Uterine smooth muscle cell (primary cell): ENCODE data around the gene MRPL28. TPM values are rescaled to one million over a fixed set of nuclear protein-coding genes. Genes with fewer than 3 reads are reported as not detected.

Experiments
- total RNA-seq: library from RNA; depleted of rRNA; stranded (reverse); fragments of >200 nt; gene quantifications from 2 replicates; pipeline ENCODE4 v1.2.3, GENCODE V29; 2014

MRPL28 gene
- total RNA-seq = 72.0 and 101 TPM in 2 replicates

DNA sequence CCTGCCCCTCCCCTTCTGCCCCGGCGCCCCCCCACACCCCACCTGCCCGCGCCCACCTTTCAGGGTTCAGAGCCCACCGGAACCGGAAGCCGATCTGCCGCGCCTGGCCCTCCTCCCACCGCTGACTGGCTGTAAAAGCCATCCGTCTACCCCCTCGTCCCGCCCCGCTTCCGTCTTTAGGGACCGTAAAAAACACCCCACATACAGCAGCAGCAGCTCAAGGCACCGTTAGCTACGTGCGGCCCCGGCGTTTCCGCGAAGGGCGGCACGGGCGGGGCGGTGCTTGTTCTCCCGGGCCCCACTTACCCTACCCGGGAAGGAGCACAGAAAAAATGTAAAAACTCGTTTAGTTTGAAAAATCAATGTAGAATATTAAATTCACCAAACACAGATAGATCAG is at the start of gene MRPL28:
TSS of gene MRPL28 (minus strand) at position 96 of the 400 bp plus-strand sequence. CDS start 320 bp downstream, outside the sequence.

GRCh38 chr16:401468-402348 is 31.4 kb upstream of the MRPL28 start, which contains the start of gene DECR2:
Gene DECR2, plus strand, starts transcription at chr16:401885. Its CDS starts 79 bp downstream, at chr16:401964.

GRCh38 chr16:397135-397661 is 26.9 kb upstream of the MRPL28 start, which contains the start of gene NME4:
Gene NME4, plus strand, starts transcription at chr16:397199. Its CDS starts 24 bp downstream, at chr16:397223.

DNA sequence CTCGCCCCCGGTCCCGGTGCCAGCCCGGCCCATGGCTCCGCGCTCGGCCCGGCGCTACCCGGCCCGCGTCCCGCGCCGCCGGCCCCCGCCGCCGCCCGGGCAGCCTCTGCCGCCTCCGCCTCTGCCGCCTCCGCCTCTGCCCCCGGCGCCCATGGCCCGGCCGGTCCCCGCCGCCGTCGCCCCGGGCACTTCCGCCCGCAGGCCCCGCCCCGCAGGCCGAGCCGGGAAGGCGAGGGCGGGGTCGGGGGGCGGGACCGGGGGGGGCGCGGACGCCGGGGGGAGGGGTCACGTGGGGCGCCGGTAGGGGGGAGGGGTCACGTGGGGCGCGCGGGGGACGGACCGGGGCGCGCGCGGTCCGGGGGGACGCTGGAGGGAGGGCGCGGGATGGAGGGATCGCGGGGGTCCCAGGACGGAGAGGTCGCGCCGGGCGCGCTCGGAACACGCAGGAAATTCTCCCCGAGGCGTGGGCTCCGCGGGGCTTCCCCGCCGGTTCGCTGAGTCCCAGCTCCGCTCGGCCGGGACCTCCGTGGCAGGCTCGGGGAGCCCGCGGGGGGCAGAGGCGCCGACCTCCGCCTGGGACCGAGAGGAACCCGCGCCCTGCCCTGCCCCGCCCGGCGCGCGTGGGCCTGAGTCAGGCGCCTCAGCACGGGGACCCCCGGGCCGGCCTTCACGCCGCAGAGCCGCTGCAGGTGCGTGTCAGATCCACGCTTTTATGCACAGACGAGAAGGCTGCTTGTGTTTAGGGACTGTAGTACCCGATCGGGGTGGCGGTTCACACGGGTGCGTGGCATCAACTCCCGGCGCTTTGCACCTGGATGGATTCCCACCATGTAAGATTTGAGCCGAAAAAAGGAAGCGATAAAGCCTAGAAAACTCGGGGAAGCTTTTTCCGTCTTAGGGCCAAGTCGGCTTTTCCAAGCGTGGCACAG is 11.7 kb upstream of the MRPL28 start, which contains the start of gene PGAP6:
TSS of gene PGAP6 (minus strand) at position 190 of the 929 bp plus-strand sequence. CDS start at position 33, 157 bp downstream.

DNA sequence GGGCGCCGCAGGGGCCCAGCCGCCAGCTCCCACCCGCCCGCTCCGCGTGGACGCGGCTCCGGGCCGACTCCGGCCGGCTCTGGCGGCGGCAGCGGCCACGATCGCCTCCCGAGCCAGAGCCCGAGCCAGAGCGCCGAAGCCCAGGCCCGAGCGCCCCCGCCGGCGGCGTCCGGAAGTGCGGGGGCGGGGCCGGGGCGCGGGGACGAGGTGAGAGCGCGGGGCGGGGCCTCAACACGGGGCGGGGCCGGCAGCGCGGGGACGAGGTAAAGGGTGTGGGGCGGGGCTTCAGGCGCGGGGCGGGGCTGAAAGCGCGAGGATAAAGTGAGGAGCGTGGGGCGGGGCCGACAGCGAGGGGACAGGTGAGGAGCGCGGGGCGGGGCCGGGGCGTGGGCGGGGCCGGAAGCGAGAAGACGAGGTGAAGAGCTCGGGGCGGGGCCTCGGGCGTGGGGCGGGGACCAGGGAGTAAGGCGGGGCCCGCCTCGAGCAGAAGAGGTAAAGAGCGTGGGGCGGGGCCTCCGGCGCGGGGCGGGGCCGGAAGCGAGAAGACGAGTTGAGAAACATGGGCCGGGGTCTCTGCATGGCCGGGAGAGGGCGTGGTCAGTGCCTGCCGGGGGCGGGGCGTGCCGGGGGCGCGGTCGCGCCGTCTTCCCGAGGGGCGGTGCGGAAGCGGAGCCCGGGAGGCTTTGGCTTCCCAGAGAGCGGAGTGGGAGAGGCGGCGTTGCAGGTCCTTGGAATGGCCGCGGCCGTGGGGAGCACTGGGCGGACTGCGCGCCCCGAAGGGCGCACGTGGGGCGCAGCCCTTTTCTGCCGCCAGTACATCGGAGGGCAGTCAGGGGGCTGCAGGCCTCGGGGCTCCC is 17.6 kb downstream of the MRPL28 start, which contains the start of gene AXIN1:
TSS of gene AXIN1 (minus strand) at position 177 of the 857 bp plus-strand sequence. CDS start 5,698 bp downstream, outside the sequence.

Other genes starting within 250 kb of the MRPL28 start
- 9.2 and 13.4 TPM in 2 replicates for gene NPRL3, start 231.9 kb downstream of the MRPL28 start, total RNA-seq
- not detected in 2 replicates for gene HBZ, start 217.9 kb downstream of the MRPL28 start, total RNA-seq
- gene HBM, start 204.6 kb downstream of the MRPL28 start, total RNA-seq = not detected in 2 replicates
- gene HBA2, start 197.7 kb downstream of the MRPL28 start, total RNA-seq = not detected in 2 replicates
- not detected in 2 replicates for gene HBA1, start 193.9 kb downstream of the MRPL28 start, total RNA-seq
- 0.44 TPM in 1 of 2 replicates, not detected in the other for gene HBQ1, start 190.1 kb downstream of the MRPL28 start, total RNA-seq
- gene LUC7L, start 141.1 kb downstream of the MRPL28 start, total RNA-seq = 40.5 and 44.7 TPM in 2 replicates
- 53.0 and 73.0 TPM in 2 replicates for gene FAM234A, start 135.7 kb downstream of the MRPL28 start, total RNA-seq
- 0.22 and 4.2 TPM in 2 replicates for gene RGS11, start 94.6 kb downstream of the MRPL28 start, total RNA-seq
- gene ARHGDIG, start 89.9 kb downstream of the MRPL28 start, total RNA-seq = 0.12 and 0.44 TPM in 2 replicates
- gene PDIA2, start 87.4 kb downstream of the MRPL28 start, total RNA-seq = 0.12 TPM in 1 of 2 replicates, not detected in the other
- 28.1 and 28.6 TPM in 2 replicates for gene AXIN1, start 17.8 kb downstream of the MRPL28 start, total RNA-seq
- 63.9 and 64.3 TPM in 2 replicates for gene PGAP6, start 11.4 kb upstream of the MRPL28 start, total RNA-seq
- gene NME4, start 26.7 kb upstream of the MRPL28 start, total RNA-seq = 37.5 and 66.2 TPM in 2 replicates
- 14.4 and 15.9 TPM in 2 replicates for gene DECR2, start 31.3 kb upstream of the MRPL28 start, total RNA-seq
- 18.4 and 23.0 TPM in 2 replicates for gene RAB11FIP3, start 55.1 kb upstream of the MRPL28 start, total RNA-seq
- 41.7 and 58.5 TPM in 2 replicates for gene CAPN15, start 157.2 kb upstream of the MRPL28 start, total RNA-seq
- gene PRR35, start 189.9 kb upstream of the MRPL28 start, total RNA-seq = 0.11 TPM in 1 of 2 replicates, not detected in the other
- gene NHLRC4, start 196.5 kb upstream of the MRPL28 start, total RNA-seq = 1.8 and 2.0 TPM in 2 replicates
- gene PIGQ, start 199.4 kb upstream of the MRPL28 start, total RNA-seq = 27.9 and 35.5 TPM in 2 replicates
- 15.1 and 18.0 TPM in 2 replicates for gene RAB40C, start 219.5 kb upstream of the MRPL28 start, total RNA-seq